Caco-2 (cell line): ENCODE data around the gene PEX16. TPM values are rescaled to one million over a fixed set of nuclear protein-coding genes. Genes with fewer than 3 reads are reported as not detected.
A peak's percentile ranks its signal among the peaks of the same experiment; 100 is the strongest.
"Not testable (repeated sequence)": the region's sequence is repeated elsewhere in the genome, so short reads cannot be mapped to it uniquely, and the experiment has no call there.

ENCODE experiments used
- BruUV-seq: library from RNA; stranded (reverse); fragments of 400-500 nt; replicated peaks from 2 replicates; lab custom pipeline; 2021; lab: Mats Ljungman, UMichigan
- CTCF ChIA-PET: fragments of 300-600 bp; sonication (Branson Sonifier 250); formaldehyde crosslinking; loops from one replicate; lab custom pipeline; 2022; ENCODE audit warnings: antibody characterized with exemption; lab: Charles Lee
- POLR2A ChIA-PET: fragments of 300-600 bp; sonication (Branson Sonifier 250); formaldehyde crosslinking; loops from one replicate; lab custom pipeline; 2022; ENCODE audit warnings: antibody characterized with exemption; lab: Charles Lee
- DNase-seq, 2 experiments: peaks; one replicate each; pipeline versions ENCODE4 v3.0.0 to v3.0.0-alpha.2; 2020 to 2022
- H3K27me3 ChIP-seq: replicated peaks from 2 replicates; pipeline ENCODE4 v1.6.0; 2011; ENCODE audit warnings: low read length; ENCODE audit not compliant: control insufficient read depth, insufficient read depth
- H3K36me3 ChIP-seq: 2 replicates; pipeline ENCODE4 v1.5.1; 2011; ENCODE audit warnings: low read length; ENCODE audit not compliant: control insufficient read depth, insufficient read depth
- H3K4me1 ChIP-seq: fragments of 250-450 bp; sonication (Bioruptor Pico); 2 replicates; pipeline ENCODE4 v1.5.1; 2020; ENCODE audit warnings: mild to moderate bottlenecking
- H3K4me3 ChIP-seq: 2 replicates; pipeline ENCODE4 v1.5.1; 2011; ENCODE audit warnings: low read depth, mild to moderate bottlenecking, control low read depth, low read length
- H3K9me3 ChIP-seq: fragments of 250-450 bp; sonication (Bioruptor Pico); 2 replicates; pipeline ENCODE4 v1.5.1; 2020; ENCODE audit warnings: mild to moderate bottlenecking, moderate library complexity
- H3K27ac Mint-ChIP-seq: one replicate; pipeline ENCODE4 v1.8.0; 2022; ENCODE audit warnings: mixed read lengths; ENCODE audit not compliant: unreplicated experiment
- H3K27me3 Mint-ChIP-seq: one replicate; pipeline ENCODE4 v1.8.0; 2022; ENCODE audit warnings: mixed read lengths; ENCODE audit not compliant: insufficient read depth, unreplicated experiment
- H3K36me3 Mint-ChIP-seq: one replicate; pipeline ENCODE4 v1.8.0; 2022; ENCODE audit warnings: mild to moderate bottlenecking, mixed read lengths; ENCODE audit not compliant: insufficient read depth, unreplicated experiment
- H3K4me1 Mint-ChIP-seq: one replicate; pipeline ENCODE4 v1.8.0; 2022; ENCODE audit warnings: low read depth, mixed read lengths; ENCODE audit not compliant: unreplicated experiment
- H3K4me3 Mint-ChIP-seq: one replicate; pipeline ENCODE4 v1.8.0; 2022; ENCODE audit warnings: mild to moderate bottlenecking, moderate library complexity, mixed read lengths; ENCODE audit not compliant: unreplicated experiment
- H3K9me3 Mint-ChIP-seq: one replicate; pipeline ENCODE4 v1.8.0; 2022; ENCODE audit warnings: mixed read lengths; ENCODE audit not compliant: unreplicated experiment
- CTCF ChIP-seq, 2 experiments: fragments of 200-600 bp in 1 of 2; IDR thresholded peaks; 1 replicate in 1 of 2; 2 replicates in 1 of 2; pipeline versions ENCODE4 v1.5.1 to v1.8.0; 2011 to 2022; ENCODE audit warnings: antibody characterized with exemption in 1 of 2, control low read depth in 1 of 2, inconsistent platforms in 1 of 2, low read depth in 1 of 2, low read length in 1 of 2, mild to moderate bottlenecking in 1 of 2, moderate library complexity in 1 of 2; ENCODE audit not compliant: insufficient read depth in 1 of 2, severe bottlenecking in 1 of 2, unreplicated experiment in 1 of 2
- intact Hi-C: fragments of 100-400 bp; cut with micrococcal nuclease; formaldehyde crosslinking; loops from one replicate; pipeline ENCODE4 v1.10.0; 2022; ENCODE audit not compliant: unreplicated experiment
- total RNA-seq: library from RNA; stranded (reverse); gene quantifications from 2 replicates; pipeline ENCODE4 v1.2.3, GENCODE V29; 2022

PEX16 gene
- total RNA-seq, 1 experiment from 2014 or later, result 41.4 TPM

DNA sequence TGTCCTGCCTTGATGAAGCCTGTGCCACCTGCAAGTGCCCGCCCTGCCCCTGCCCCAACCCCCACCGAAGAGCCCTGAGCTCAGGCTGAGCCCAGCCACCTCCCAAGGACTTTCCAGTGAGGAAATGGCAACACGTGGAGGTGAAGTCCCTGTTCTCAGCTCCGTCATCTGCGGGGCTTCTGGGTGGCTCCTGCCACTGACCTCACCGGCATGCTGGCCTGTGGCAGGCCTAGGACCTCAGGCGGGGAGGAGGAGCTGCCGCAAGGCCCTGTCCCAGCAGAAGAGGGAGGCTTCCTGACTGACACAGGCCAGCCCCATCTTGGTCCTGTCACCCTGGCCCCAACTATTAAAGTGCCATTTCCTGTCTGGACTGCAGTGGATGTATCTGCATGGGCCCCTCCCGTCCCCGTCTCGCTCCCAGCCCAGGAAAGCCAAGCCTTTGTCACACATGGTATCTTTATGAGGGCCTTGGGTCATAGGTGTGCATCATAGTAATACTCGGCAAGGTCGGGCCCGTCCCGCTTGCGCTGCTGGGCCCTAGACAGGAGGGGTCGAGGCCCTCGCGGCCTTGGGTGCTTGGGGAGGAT, 11.5 kb downstream of the PEX16 start:
- Mint-ChIP-seq H3K27me3 (no peaks in the 10 kb centered on the region), H3K27ac (peak overlapping the region; percentile 11), H3K36me3 (peaks cover 41% of the 10 kb centered on the region), H3K4me1 (no peaks in the 10 kb centered on the region), H3K4me3 (no peak overlapping the region), H3K9me3 (no peaks in the 10 kb centered on the region)
- BruUV-seq, result no TSS peak
- Histone ChIP-seq H3K4me3 (no peak overlapping the region), H3K9me3 (no peaks in the 10 kb centered on the region), H3K36me3 (no peaks in the 10 kb centered on the region; the same call in none of the 2 replicates), H3K4me1 (no peaks in the 10 kb centered on the region; the same call in 1 of the 2 replicates), H3K27me3 (no peaks in the 10 kb centered on the region)
- no peak for TF ChIP-seq CTCF (IDR thresholded peaks at IDR 0.05; ENCODE audit: insufficient read depth in 1 of 2, low read depth in 1 of 2, low read length in 1 of 2, severe bottlenecking in 1 of 2, unreplicated experiment in 1 of 2)
- intact Hi-C loops, result no loop called here
- no peak for DNase-seq
- CTCF ChIA-PET, result no interaction called here
- POLR2A ChIA-PET, result no interaction called here

GRCh38 chr11:45905576-45905975, 12.1 kb downstream of the PEX16 start:
- H3K27me3 ChIP-seq, H3K4me3 Mint-ChIP-seq, POLR2A ChIA-PET, H3K27ac Mint-ChIP-seq, DNase-seq, H3K9me3 Mint-ChIP-seq, BruUV-seq, intact Hi-C loops, H3K36me3 ChIP-seq, H3K27me3 Mint-ChIP-seq, H3K4me1 Mint-ChIP-seq, CTCF ChIA-PET, H3K4me3 ChIP-seq, H3K4me1 ChIP-seq, H3K9me3 ChIP-seq: not testable (repeated sequence)
- peaks cover 41% of the 10 kb centered on the region for H3K36me3 Mint-ChIP-seq

GRCh38 chr11:45905095-45905494, 12.6 kb downstream of the PEX16 start:
- BruUV-seq, result no TSS peak
- Mint-ChIP-seq H3K9me3 (no peaks in the 10 kb centered on the region), H3K27me3 (no peaks in the 10 kb centered on the region), H3K4me1 (peaks cover 8% of the 10 kb centered on the region), H3K4me3 (no peak overlapping the region), H3K36me3 (peaks cover 41% of the 10 kb centered on the region), H3K27ac (no peak overlapping the region)
- TF ChIP-seq CTCF (IDR thresholded peaks at IDR 0.05; ENCODE audit: insufficient read depth in 1 of 2, low read depth in 1 of 2, low read length in 1 of 2, severe bottlenecking in 1 of 2, unreplicated experiment in 1 of 2), result no peak
- Histone ChIP-seq H3K4me3 (no peak overlapping the region), H3K36me3 (no peaks in the 10 kb centered on the region), H3K9me3 (no peaks in the 10 kb centered on the region), H3K27me3 (no peaks in the 10 kb centered on the region), H3K4me1 (peaks cover 3% of the 10 kb centered on the region; the same call in 1 of the 2 replicates)
- DNase-seq, result no peak
- intact Hi-C loops, result no loop called here
- ChIA-PET CTCF (no interaction called here), POLR2A (no interaction called here)
